SK-N-SH treated with all-trans-retinoic acid at 6 μM for 48 hours (cell line): Measurements from ENCODE around the gene STK32B.

Experiments used
- ATAC-seq: fragments of 200-7000 bp; cut with Tn5 transposase; 3 replicates; pipeline ENCODE4 v1.9.1; 2020; ENCODE audit warnings: mild to moderate bottlenecking, moderate library complexity
- ARNTL ChIP-seq: fragments of 450-650 bp; formaldehyde crosslinking; IDR thresholded peaks from 2 replicates; pipeline ENCODE4 v1.5.0; 2020; ENCODE audit warnings: low read depth, mild to moderate bottlenecking, moderate library complexity, borderline replicate concordance
- BACH2 ChIP-seq: fragments of 250-450 bp; sonication (Bioruptor Pico); IDR thresholded peaks from 2 replicates; pipeline ENCODE4 v1.9.0; 2021; ENCODE audit warnings: mild to moderate bottlenecking, borderline replicate concordance
- CSDC2 ChIP-seq: fragments of 250-450 bp; sonication (Bioruptor Pico); IDR thresholded peaks from 2 replicates; pipeline ENCODE4 v1.5.0; 2020; ENCODE audit warnings: mild to moderate bottlenecking, moderate library complexity
- CSRNP3 ChIP-seq: fragments of 250-450 bp; sonication (Bioruptor Pico); IDR thresholded peaks from 2 replicates; pipeline ENCODE4 v1.5.1; 2021; ENCODE audit warnings: mild to moderate bottlenecking, moderate library complexity
- ESRRG ChIP-seq: fragments of 250-450 bp; sonication (Bioruptor Pico); IDR thresholded peaks from 2 replicates; pipeline ENCODE4 v1.6.1; 2021; ENCODE audit warnings: mild to moderate bottlenecking
- GLIS3 ChIP-seq: fragments of 250-450 bp; sonication (Bioruptor Pico); IDR thresholded peaks from 2 replicates; pipeline ENCODE4 v1.5.0; 2020; ENCODE audit warnings: mild to moderate bottlenecking, moderate library complexity
- OSR1 ChIP-seq: fragments of 250-450 bp; sonication (Bioruptor Pico); IDR thresholded peaks from 2 replicates; pipeline ENCODE4 v1.8.0; 2022; ENCODE audit warnings: moderate library complexity, mild to moderate bottlenecking, inconsistent platforms
- POU6F1 ChIP-seq: fragments of 250-450 bp; sonication (Bioruptor Pico); IDR thresholded peaks from 2 replicates; pipeline ENCODE4 v1.8.0; 2021; ENCODE audit warnings: low read depth, mild to moderate bottlenecking, moderate library complexity, borderline replicate concordance
- PPARA ChIP-seq: fragments of 250-450 bp; sonication (Bioruptor Pico); IDR thresholded peaks from 2 replicates; pipeline ENCODE4 v1.5.0; 2020; ENCODE audit warnings: mild to moderate bottlenecking, borderline replicate concordance
- RARB ChIP-seq: fragments of 250-450 bp; sonication (Bioruptor Pico); IDR thresholded peaks from 2 replicates; pipeline ENCODE4 v1.8.0; 2021; ENCODE audit warnings: mild to moderate bottlenecking, moderate library complexity
- SNAI2 ChIP-seq: fragments of 250-450 bp; sonication (Bioruptor Pico); IDR thresholded peaks from 2 replicates; pipeline ENCODE4 v1.5.0; 2020; ENCODE audit warnings: mild to moderate bottlenecking, moderate library complexity
- TCF4 ChIP-seq: fragments of 250-450 bp; sonication (Bioruptor Pico); IDR thresholded peaks from 2 replicates; pipeline ENCODE4 v1.8.0; 2021; ENCODE audit warnings: mild to moderate bottlenecking, moderate library complexity, borderline replicate concordance
- TOX ChIP-seq: fragments of 250-450 bp; sonication (Bioruptor Pico); IDR thresholded peaks from 2 replicates; pipeline ENCODE4 v1.8.0; 2021; ENCODE audit warnings: mild to moderate bottlenecking, moderate library complexity, borderline replicate concordance
- ZC3H10 ChIP-seq: fragments of 250-450 bp; sonication (Bioruptor Pico); IDR thresholded peaks from 2 replicates; pipeline ENCODE4 v1.5.1; 2021; ENCODE audit warnings: mild to moderate bottlenecking, moderate library complexity
- ZFP3 ChIP-seq: fragments of 250-450 bp; sonication (Bioruptor Pico); IDR thresholded peaks from 2 replicates; pipeline ENCODE4 v1.5.0; 2020; ENCODE audit warnings: mild to moderate bottlenecking, moderate library complexity
- ZFP30 ChIP-seq: fragments of 450-650 bp; formaldehyde crosslinking; IDR thresholded peaks from 2 replicates; pipeline ENCODE4 v1.5.0; 2022; ENCODE audit warnings: mild to moderate bottlenecking, moderate library complexity
- ZNF565 ChIP-seq: fragments of 450-650 bp; formaldehyde crosslinking; conservative IDR thresholded peaks from 2 replicates; pipeline ENCODE4 v1.5.0; 2020; ENCODE audit warnings: low read depth, mild to moderate bottlenecking, moderate library complexity
- ZNF70 ChIP-seq: fragments of 450-650 bp; formaldehyde crosslinking; IDR thresholded peaks from 2 replicates; pipeline ENCODE4 v1.5.0; 2020; ENCODE audit warnings: mild to moderate bottlenecking, moderate library complexity
- TF ChIP-seq, protein P1 (sequence below): fragments of 250-450 bp; sonication (Bioruptor Pico); IDR thresholded peaks from 2 replicates; pipeline ENCODE4 v1.5.1; 2020; ENCODE audit warnings: low read depth, mild to moderate bottlenecking, moderate library complexity
- TF ChIP-seq, protein P2 (sequence below): fragments of 250-450 bp; sonication (Bioruptor Pico); IDR thresholded peaks from 2 replicates; pipeline ENCODE4 v1.8.0; 2020; ENCODE audit warnings: mild to moderate bottlenecking, moderate library complexity, borderline replicate concordance
- TF ChIP-seq, protein P3 (sequence below): fragments of 250-450 bp; sonication (Bioruptor Pico); IDR thresholded peaks from 2 replicates; pipeline ENCODE4 v1.5.0; 2020; ENCODE audit warnings: mild to moderate bottlenecking, moderate library complexity

Gene STK32B

GRCh38 chr4:5463361-5463760, 412.1 kb downstream of the STK32B start:
- no peak for TF ChIP-seq POU6F1 (CRISPR knock-in tag)
- no peak for TF ChIP-seq ZNF70 (CRISPR knock-in tag)
- TF ChIP-seq CSRNP3 = no peak
- no peak for TF ChIP-seq GLIS3 (CRISPR knock-in tag)
- TF ChIP-seq, protein P1, sequence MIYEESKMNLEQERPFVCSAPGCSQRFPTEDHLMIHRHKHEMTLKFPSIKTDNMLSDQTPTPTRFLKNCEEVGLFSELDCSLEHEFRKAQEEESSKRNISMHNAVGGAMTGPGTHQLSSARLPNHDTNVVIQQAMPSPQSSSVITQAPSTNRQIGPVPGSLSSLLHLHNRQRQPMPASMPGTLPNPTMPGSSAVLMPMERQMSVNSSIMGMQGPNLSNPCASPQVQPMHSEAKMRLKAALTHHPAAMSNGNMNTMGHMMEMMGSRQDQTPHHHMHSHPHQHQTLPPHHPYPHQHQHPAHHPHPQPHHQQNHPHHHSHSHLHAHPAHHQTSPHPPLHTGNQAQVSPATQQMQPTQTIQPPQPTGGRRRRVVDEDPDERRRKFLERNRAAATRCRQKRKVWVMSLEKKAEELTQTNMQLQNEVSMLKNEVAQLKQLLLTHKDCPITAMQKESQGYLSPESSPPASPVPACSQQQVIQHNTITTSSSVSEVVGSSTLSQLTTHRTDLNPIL = no peak
- no peak for TF ChIP-seq RARB
- TF ChIP-seq SNAI2 (CRISPR knock-in tag) = no peak
- TF ChIP-seq CSDC2 (CRISPR knock-in tag) = no peak
- TF ChIP-seq ZNF565 = no peak
- TF ChIP-seq TCF4 (CRISPR knock-in tag) = no peak
- no peak for TF ChIP-seq ARNTL
- no peak for TF ChIP-seq ZFP30 (CRISPR knock-in tag)
- TF ChIP-seq ZC3H10 = no peak
- TF ChIP-seq, protein P2, sequence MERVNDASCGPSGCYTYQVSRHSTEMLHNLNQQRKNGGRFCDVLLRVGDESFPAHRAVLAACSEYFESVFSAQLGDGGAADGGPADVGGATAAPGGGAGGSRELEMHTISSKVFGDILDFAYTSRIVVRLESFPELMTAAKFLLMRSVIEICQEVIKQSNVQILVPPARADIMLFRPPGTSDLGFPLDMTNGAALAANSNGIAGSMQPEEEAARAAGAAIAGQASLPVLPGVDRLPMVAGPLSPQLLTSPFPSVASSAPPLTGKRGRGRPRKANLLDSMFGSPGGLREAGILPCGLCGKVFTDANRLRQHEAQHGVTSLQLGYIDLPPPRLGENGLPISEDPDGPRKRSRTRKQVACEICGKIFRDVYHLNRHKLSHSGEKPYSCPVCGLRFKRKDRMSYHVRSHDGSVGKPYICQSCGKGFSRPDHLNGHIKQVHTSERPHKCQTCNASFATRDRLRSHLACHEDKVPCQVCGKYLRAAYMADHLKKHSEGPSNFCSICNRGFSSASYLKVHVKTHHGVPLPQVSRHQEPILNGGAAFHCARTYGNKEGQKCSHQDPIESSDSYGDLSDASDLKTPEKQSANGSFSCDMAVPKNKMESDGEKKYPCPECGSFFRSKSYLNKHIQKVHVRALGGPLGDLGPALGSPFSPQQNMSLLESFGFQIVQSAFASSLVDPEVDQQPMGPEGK (CRISPR knock-in tag) = no peak
- TF ChIP-seq ZFP3 (CRISPR knock-in tag) = no peak
- no peak for TF ChIP-seq TOX
- TF ChIP-seq BACH2 (CRISPR knock-in tag) = no peak
- TF ChIP-seq OSR1 (CRISPR knock-in tag) = no peak
- no peak for TF ChIP-seq ESRRG (CRISPR knock-in tag)
- no peak for TF ChIP-seq PPARA
- ATAC-seq = no peak

- no peak for ATAC-seq
- TF ChIP-seq, protein P2 (CRISPR knock-in tag) = no peak
- TF ChIP-seq ZFP30 (CRISPR knock-in tag) = no peak
- TF ChIP-seq ZNF70 (CRISPR knock-in tag) = no peak
- no peak for TF ChIP-seq ZNF565
- no peak for TF ChIP-seq OSR1 (CRISPR knock-in tag)
- no peak for TF ChIP-seq POU6F1 (CRISPR knock-in tag)
- no peak for TF ChIP-seq CSRNP3
- TF ChIP-seq PPARA = no peak
- no peak for TF ChIP-seq TCF4 (CRISPR knock-in tag)
- no peak for TF ChIP-seq TOX
- TF ChIP-seq RARB = no peak
- TF ChIP-seq, protein P1 = no peak
- TF ChIP-seq ARNTL = no peak
- TF ChIP-seq CSDC2 (CRISPR knock-in tag) = no peak
- TF ChIP-seq ZFP3 (CRISPR knock-in tag) = no peak
- TF ChIP-seq BACH2 (CRISPR knock-in tag) = no peak
- TF ChIP-seq, protein P3, sequence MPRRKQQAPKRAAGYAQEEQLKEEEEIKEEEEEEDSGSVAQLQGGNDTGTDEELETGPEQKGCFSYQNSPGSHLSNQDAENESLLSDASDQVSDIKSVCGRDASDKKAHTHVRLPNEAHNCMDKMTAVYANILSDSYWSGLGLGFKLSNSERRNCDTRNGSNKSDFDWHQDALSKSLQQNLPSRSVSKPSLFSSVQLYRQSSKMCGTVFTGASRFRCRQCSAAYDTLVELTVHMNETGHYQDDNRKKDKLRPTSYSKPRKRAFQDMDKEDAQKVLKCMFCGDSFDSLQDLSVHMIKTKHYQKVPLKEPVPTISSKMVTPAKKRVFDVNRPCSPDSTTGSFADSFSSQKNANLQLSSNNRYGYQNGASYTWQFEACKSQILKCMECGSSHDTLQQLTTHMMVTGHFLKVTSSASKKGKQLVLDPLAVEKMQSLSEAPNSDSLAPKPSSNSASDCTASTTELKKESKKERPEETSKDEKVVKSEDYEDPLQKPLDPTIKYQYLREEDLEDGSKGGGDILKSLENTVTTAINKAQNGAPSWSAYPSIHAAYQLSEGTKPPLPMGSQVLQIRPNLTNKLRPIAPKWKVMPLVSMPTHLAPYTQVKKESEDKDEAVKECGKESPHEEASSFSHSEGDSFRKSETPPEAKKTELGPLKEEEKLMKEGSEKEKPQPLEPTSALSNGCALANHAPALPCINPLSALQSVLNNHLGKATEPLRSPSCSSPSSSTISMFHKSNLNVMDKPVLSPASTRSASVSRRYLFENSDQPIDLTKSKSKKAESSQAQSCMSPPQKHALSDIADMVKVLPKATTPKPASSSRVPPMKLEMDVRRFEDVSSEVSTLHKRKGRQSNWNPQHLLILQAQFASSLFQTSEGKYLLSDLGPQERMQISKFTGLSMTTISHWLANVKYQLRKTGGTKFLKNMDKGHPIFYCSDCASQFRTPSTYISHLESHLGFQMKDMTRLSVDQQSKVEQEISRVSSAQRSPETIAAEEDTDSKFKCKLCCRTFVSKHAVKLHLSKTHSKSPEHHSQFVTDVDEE = no peak
- no peak for TF ChIP-seq ZC3H10
Observed at GRCh38 chr4:5463936-5464650, 412.8 kb downstream of the STK32B start.
